Measurements from ENCODE around the gene NAB1.

The NAB1 gene

GRCh38 chr2:190717306-190717705 lies 68.4 kb downstream of the NAB1 start:
- no peak for DNase-seq

GRCh38 chr2:190717764-190718651 lies 69.1 kb downstream of the NAB1 start:
- DNase-seq = no peak

GRCh38 chr2:190718652-190719526 lies 70.0 kb downstream of the NAB1 start:
- DNase-seq = peak; percentile 83

- no peak for DNase-seq
Measured at GRCh38 chr2:190720276-190720675, 71.4 kb downstream of the NAB1 start.

- DNase-seq = peak; percentile 31
Measured at GRCh38 chr2:190720691-190721090, 71.8 kb downstream of the NAB1 start.

GRCh38 chr2:190722061-190722759 lies 73.3 kb downstream of the NAB1 start:
- peak; percentile 92 for DNase-seq

GRCh38 chr2:190722835-190723234 lies 74.0 kb downstream of the NAB1 start:
- DNase-seq = peak; percentile 69

- no peak for DNase-seq
Measured at GRCh38 chr2:190723397-190724090, 74.7 kb downstream of the NAB1 start.

GRCh38 chr2:190726255-190726654 lies 77.4 kb downstream of the NAB1 start:
- no peak for DNase-seq

GRCh38 chr2:190736355-190736754 lies 87.5 kb downstream of the NAB1 start:
- no peak for DNase-seq

GRCh38 chr2:190740449-190740848 lies 91.6 kb downstream of the NAB1 start:
- DNase-seq = no peak
